Upper lobe of right lung (tissue), 1 donor: ENCODE measurements around the gene EOMES. TPM values are rescaled to one million over a fixed set of nuclear protein-coding genes. Genes with fewer than 3 reads are reported as not detected.
A peak's percentile ranks its signal among the peaks of the same experiment; 100 is the strongest.

Source experiments
- ATAC-seq: fragments of 200-7000 bp; cut with Tn5 transposase; one replicate; pipeline ENCODE4 v1.9.1; 2020; ENCODE audit warnings: mild to moderate bottlenecking, moderate library complexity
- DNase-seq: peaks from one replicate; pipeline ENCODE4 v3.0.0-alpha.2; 2020
- H3K27ac ChIP-seq: fragments of 200-600 bp; one replicate; pipeline ENCODE4 v1.8.0; 2022
- H3K27me3 ChIP-seq: fragments of 200-600 bp; one replicate; pipeline ENCODE4 v1.8.0; 2022; ENCODE audit warnings: mild to moderate bottlenecking
- H3K36me3 ChIP-seq: fragments of 200-600 bp; one replicate; pipeline ENCODE4 v1.8.0; 2022
- H3K4me1 ChIP-seq: fragments of 200-600 bp; one replicate; pipeline ENCODE4 v1.8.0; 2022
- H3K4me3 ChIP-seq: fragments of 200-600 bp; one replicate; pipeline ENCODE4 v1.8.0; 2022; ENCODE audit warnings: mild to moderate bottlenecking
- H3K9me3 ChIP-seq: fragments of 200-600 bp; one replicate; pipeline ENCODE4 v1.8.0; 2022
- CTCF ChIP-seq: fragments of 200-600 bp; IDR thresholded peaks from one replicate; pipeline ENCODE4 v1.8.0; 2022; ENCODE audit warnings: antibody characterized with exemption
- intact Hi-C: fragments of 100-400 bp; cut with DNase I; formaldehyde crosslinking; loops from one replicate; pipeline ENCODE4 v1.11.0; 2022
- total RNA-seq: library from RNA; stranded (reverse); fragmentation: NEBNext Ultra II Directional; extraction: Animal tissue kit (Norgen Biotek cat#: 25700); gene quantifications from one replicate; pipeline ENCODE4 v1.2.1, GENCODE V29; 2021
- donor health status: DM: no; HTN: yes; CAD: no; lungs with severe emphysema.

EOMES gene
- total RNA-seq, 1 donor from 2014 or later: 1.2 TPM

GRCh38 chr3:27666272-27666671, 55.9 kb downstream of the EOMES start:
- H3K4me1 ChIP-seq: no peaks in the 10 kb centered on the region
- no peaks in the 10 kb centered on the region for H3K36me3 ChIP-seq
- H3K27ac ChIP-seq: peak overlapping the region; percentile 4
- TF ChIP-seq CTCF: no peak
- peak; percentile 42 for ATAC-seq
- H3K27me3 ChIP-seq: no peaks in the 10 kb centered on the region
- no peak overlapping the region for H3K4me3 ChIP-seq
- no peaks in the 10 kb centered on the region for H3K9me3 ChIP-seq
- intact Hi-C loops: no loop called here
- no peak for DNase-seq

Other genes starting within 250 kb of the EOMES start
- gene SLC4A7, start 237.9 kb downstream of the EOMES start, total RNA-seq: 15.0 TPM